A549 (cell line): ENCODE results near the gene PACS2. TPM values are rescaled to one million over a fixed set of nuclear protein-coding genes. Genes with fewer than 3 reads are reported as not detected.

Source experiments
- ATAC-seq, 2 experiments: fragments of 200-7000 bp in 1 of 2; fragments of >200 bp in 1 of 2; cut with Nextera tagmentation in 1 of 2; cut with Tn5 transposase in 1 of 2; 3 replicates each; pipeline versions ENCODE4 v1.8.0 to v1.9.1; 2018 to 2020; ENCODE audit warnings: mild to moderate bottlenecking in 1 of 2, moderate library complexity in 1 of 2
- CTCF ChIA-PET: fragments of 300-600 bp; sonication (Branson Sonifier 250); formaldehyde crosslinking; extraction: SDS; loops from one replicate; lab custom pipeline; 2021; ENCODE audit warnings: antibody characterized with exemption, inconsistent platforms; lab: Yijun Ruan, JAX
- POLR2A ChIA-PET: fragments of 350-600 bp; formaldehyde crosslinking; extraction: SDS; loops from one replicate; lab custom pipeline; 2021; ENCODE audit warnings: antibody characterized with exemption, inconsistent platforms; lab: Yijun Ruan, JAX
- DNase-seq, 2 experiments: peaks; one replicate each; pipeline versions ENCODE4 v3.0.0 to v3.0.0-alpha.2; 2011 to 2016; ENCODE audit warnings: low read depth in 1 of 2, low spot score in 1 of 2
- FAIRE-seq: peaks from 2 replicates; lab custom pipeline; 2011; peaks lifted over from hg19 to GRCh38; lab: Jason Lieb, UNC
- H3K27ac ChIP-seq, 2 experiments: fragments of >200 bp; sonication (Bioruptor Twin); formaldehyde crosslinking; 3 replicates each; pipeline ENCODE4 v1.5.1; 2016 to 2017
- H3K4me1 ChIP-seq: fragments of >200 bp; sonication (Bioruptor Twin); formaldehyde crosslinking; 3 replicates; pipeline ENCODE4 v1.6.1; 2016
- H3K4me2 ChIP-seq: fragments of >200 bp; sonication (Bioruptor Twin); formaldehyde crosslinking; 3 replicates; pipeline ENCODE4 v1.6.1; 2016
- H3K4me3 ChIP-seq: fragments of >200 bp; sonication (Bioruptor Twin); formaldehyde crosslinking; 3 replicates; pipeline ENCODE4 v1.5.1; 2016
- H3K9me3 ChIP-seq: fragments of >200 bp; sonication (Bioruptor Twin); formaldehyde crosslinking; 3 replicates; pipeline ENCODE4 v1.6.1; 2016
- CBX2 ChIP-seq: fragments of 200-600 bp; sonication (generic); IDR thresholded peaks from 2 replicates; pipeline ENCODE4 v1.6.1; 2016; ENCODE audit warnings: low read depth, mild to moderate bottlenecking, borderline replicate concordance
- CHD2 ChIP-seq: fragments of 150-350 bp; IDR thresholded peaks from 2 replicates; pipeline ENCODE4 v1.6.1; 2014; ENCODE audit warnings: low read length; ENCODE audit not compliant: partially characterized antibody
- CHD4 ChIP-seq: fragments of 200-600 bp; sonication (generic); IDR thresholded peaks from 2 replicates; pipeline ENCODE4 v1.6.1; 2016; ENCODE audit warnings: antibody characterized with exemption, mild to moderate bottlenecking, borderline replicate concordance
- EP300 ChIP-seq, 2 experiments: fragments of >200 bp; sonication (Bioruptor Twin); formaldehyde crosslinking; IDR thresholded peaks; 2 replicates in 1 of 2; 3 replicates in 1 of 2; pipeline ENCODE4 v1.6.1; 2016 to 2017
- HEYL ChIP-seq: fragments of 250-450 bp; sonication (Bioruptor Pico); IDR thresholded peaks from 2 replicates; pipeline ENCODE4 v1.8.0; 2021; ENCODE audit warnings: mild to moderate bottlenecking, moderate library complexity
- HOXA7 ChIP-seq: fragments of 250-450 bp; sonication (Bioruptor Pico); IDR thresholded peaks from 2 replicates; pipeline ENCODE4 v1.5.0; 2020; ENCODE audit warnings: mild to moderate bottlenecking, moderate library complexity
- HOXB5 ChIP-seq: fragments of 250-450 bp; sonication (Bioruptor Pico); IDR thresholded peaks from 2 replicates; pipeline ENCODE4 v1.5.0; 2020; ENCODE audit warnings: mild to moderate bottlenecking, moderate library complexity
- JUN ChIP-seq, 2 experiments: fragments of >200 bp; sonication (Bioruptor Twin); formaldehyde crosslinking; IDR thresholded peaks; 2 replicates in 1 of 2; 3 replicates in 1 of 2; pipeline ENCODE4 v1.6.1; 2016 to 2017
- KDM1A ChIP-seq: fragments of 200-600 bp; sonication (generic); IDR thresholded peaks from 2 replicates; pipeline ENCODE4 v1.6.1; 2016; ENCODE audit warnings: low read depth, mild to moderate bottlenecking
- MAFK ChIP-seq: fragments of 450-650 bp; IDR thresholded peaks from 2 replicates; pipeline ENCODE4 v1.6.1; 2014; ENCODE audit not compliant: partially characterized antibody
- NFE2L2 ChIP-seq: fragments of 150-350 bp; conservative IDR thresholded peaks from 2 replicates; pipeline ENCODE4 v1.6.1; 2014; ENCODE audit warnings: low read length
- NR3C1 ChIP-seq: fragments of >200 bp; sonication (Bioruptor Twin); formaldehyde crosslinking; IDR thresholded peaks from 3 replicates; pipeline ENCODE4 v1.6.1; 2017
- POLR2A ChIP-seq: IDR thresholded peaks from 2 replicates; pipeline ENCODE4 v1.6.1; 2012; ENCODE audit warnings: mild to moderate bottlenecking, low read length
- RCOR1 ChIP-seq: fragments of 150-350 bp; IDR thresholded peaks from 2 replicates; pipeline ENCODE4 v1.6.1; 2014; ENCODE audit warnings: antibody characterized with exemption, low read length, low read depth
- RFX5 ChIP-seq: fragments of 450-650 bp; IDR thresholded peaks from 2 replicates; pipeline ENCODE4 v1.7.1; 2014; ENCODE audit warnings: antibody characterized with exemption, mild to moderate bottlenecking, moderate library complexity
- SMC3 ChIP-seq: fragments of >200 bp; sonication (Bioruptor Twin); formaldehyde crosslinking; IDR thresholded peaks from 3 replicates; pipeline ENCODE4 v1.6.1; 2018; ENCODE audit warnings: inconsistent platforms
- TP53 ChIP-seq: fragments of 250-450 bp; sonication (Bioruptor Pico); IDR thresholded peaks from 2 replicates; pipeline ENCODE4 v1.5.0; 2021; ENCODE audit warnings: mild to moderate bottlenecking, moderate library complexity
- ZFP36 ChIP-seq: fragments of 450-650 bp; IDR thresholded peaks from 2 replicates; pipeline ENCODE4 v1.6.1; 2014; ENCODE audit warnings: borderline replicate concordance; ENCODE audit not compliant: partially characterized antibody
- WGBS: methylation state at CpG from one replicate; pipeline ENCODE4 v1.1.6; 2017; ENCODE audit errors: missing lambda C conversion rate; 5-methylcytosine and 5-hydroxymethylcytosine counted together
- polyA plus RNA-seq, 4 experiments: library from polyadenylated mRNA; depleted of rRNA in 3 of 4; stranded (reverse); fragments of >200 nt; fragmentation: RNase III in 1 of 4; extraction: RNeasy Plus Mini Kit Qiagen cat#74134 plus additional on column Dnase treatment in 1 of 4; gene quantifications; 2 replicates in 3 of 4; 3 replicates in 1 of 4; pipeline ENCODE4 v1.2.3, GENCODE V29; 2011 to 2017
- TF ChIP-seq, protein P1 (sequence below): fragments of >200 bp; sonication (Bioruptor Twin); formaldehyde crosslinking; IDR thresholded peaks from 3 replicates; pipeline ENCODE4 v1.6.1; 2016
- TF ChIP-seq, protein P2 (sequence below): IDR thresholded peaks from 2 replicates; pipeline ENCODE4 v1.6.1; 2012; ENCODE audit warnings: low read depth, borderline replicate concordance
- TF ChIP-seq, protein P3 (sequence below): fragments of >200 bp; sonication (Bioruptor Twin); formaldehyde crosslinking; IDR thresholded peaks from 3 replicates; pipeline ENCODE4 v1.5.1; 2016
- TF ChIP-seq, protein P4 (sequence below): fragments of 450-650 bp; IDR thresholded peaks from 2 replicates; pipeline ENCODE4 v1.6.1; 2014; ENCODE audit warnings: antibody characterized with exemption

The PACS2 gene
- polyA plus RNA-seq, 2 of the 4 experiments (the other 2 are of a cell fraction), result 11.9 to 24.5 TPM

DNA sequence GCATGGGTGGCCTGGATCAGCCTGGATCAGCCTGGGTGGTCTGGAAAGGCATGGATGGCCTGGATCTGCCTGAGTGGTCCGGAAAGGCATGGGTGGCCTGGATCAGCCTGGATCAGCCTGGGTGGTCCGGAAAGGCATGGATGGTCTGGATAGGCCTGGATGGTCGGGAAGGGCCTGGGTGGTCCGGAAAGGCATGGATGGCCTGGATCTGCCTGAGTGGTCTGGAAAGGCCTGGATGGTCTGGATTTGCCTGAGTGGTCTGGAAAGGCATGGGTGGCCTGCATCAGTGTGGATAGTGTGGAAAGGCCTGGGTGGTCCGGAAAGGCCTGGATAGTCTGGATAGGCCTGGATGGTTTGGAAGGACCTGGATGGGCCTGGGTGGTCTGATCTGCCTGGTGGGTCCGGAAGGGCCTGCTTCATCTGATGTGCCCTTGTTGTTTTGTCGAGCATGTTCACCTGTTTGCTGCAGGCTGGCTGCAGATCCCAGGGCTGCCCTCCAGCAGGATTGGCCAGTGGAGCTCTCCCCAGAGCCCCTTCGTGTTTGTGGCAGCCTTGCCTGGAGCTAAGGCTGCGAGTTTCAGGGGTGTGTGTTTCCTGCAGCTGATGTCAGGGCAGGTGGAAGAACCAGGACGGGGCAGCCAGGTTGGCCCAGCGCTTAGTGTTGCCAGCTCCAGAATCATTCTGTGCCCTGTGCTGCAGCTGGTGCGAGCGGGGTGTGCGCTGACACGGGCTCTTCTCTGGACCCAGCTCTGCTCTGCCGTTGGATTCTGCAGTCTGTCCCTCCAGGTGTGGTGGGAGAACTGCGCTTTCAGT lies 64.5 kb downstream of the PACS2 start:
- Histone ChIP-seq H3K4me2 (no peak overlapping the region), H3K27ac (no peak overlapping the region), H3K9me3 (no peaks in the 10 kb centered on the region), H3K4me1 (no peaks in the 10 kb centered on the region), H3K4me3 (no peak overlapping the region)
- no peak for TF ChIP-seq POLR2A
- TF ChIP-seq CBX2, result no peak
- TF ChIP-seq HOXA7 (CRISPR knock-in tag), result no peak
- no peak for TF ChIP-seq CHD4
- TF ChIP-seq, protein P1, sequence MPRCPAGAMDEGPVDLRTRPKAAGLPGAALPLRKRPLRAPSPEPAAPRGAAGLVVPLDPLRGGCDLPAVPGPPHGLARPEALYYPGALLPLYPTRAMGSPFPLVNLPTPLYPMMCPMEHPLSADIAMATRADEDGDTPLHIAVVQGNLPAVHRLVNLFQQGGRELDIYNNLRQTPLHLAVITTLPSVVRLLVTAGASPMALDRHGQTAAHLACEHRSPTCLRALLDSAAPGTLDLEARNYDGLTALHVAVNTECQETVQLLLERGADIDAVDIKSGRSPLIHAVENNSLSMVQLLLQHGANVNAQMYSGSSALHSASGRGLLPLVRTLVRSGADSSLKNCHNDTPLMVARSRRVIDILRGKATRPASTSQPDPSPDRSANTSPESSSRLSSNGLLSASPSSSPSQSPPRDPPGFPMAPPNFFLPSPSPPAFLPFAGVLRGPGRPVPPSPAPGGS, result no peak
- TF ChIP-seq NR3C1, result no peak
- no peak for TF ChIP-seq RFX5
- TF ChIP-seq HOXB5, result no peak
- TF ChIP-seq HEYL (CRISPR knock-in tag), result no peak
- TF ChIP-seq SMC3, result no peak
- no peak for TF ChIP-seq MAFK
- no peak for TF ChIP-seq JUN (IDR thresholded peaks at IDR 0.05)
- TF ChIP-seq ZFP36, result no peak
- no peak for TF ChIP-seq CHD2
- TF ChIP-seq, protein P2, sequence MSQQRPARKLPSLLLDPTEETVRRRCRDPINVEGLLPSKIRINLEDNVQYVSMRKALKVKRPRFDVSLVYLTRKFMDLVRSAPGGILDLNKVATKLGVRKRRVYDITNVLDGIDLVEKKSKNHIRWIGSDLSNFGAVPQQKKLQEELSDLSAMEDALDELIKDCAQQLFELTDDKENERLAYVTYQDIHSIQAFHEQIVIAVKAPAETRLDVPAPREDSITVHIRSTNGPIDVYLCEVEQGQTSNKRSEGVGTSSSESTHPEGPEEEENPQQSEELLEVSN, result no peak
- TF ChIP-seq NFE2L2, result no peak
- TF ChIP-seq RCOR1, result no peak
- TF ChIP-seq TP53 (CRISPR knock-in tag), result no peak
- WGBS, result 94% methylated on average over 16 of the region's 17 CpGs
- POLR2A ChIA-PET, result no interaction called here
- DNase-seq (no peak), ATAC-seq (no peak), FAIRE-seq (no peak)
- CTCF ChIA-PET, result interaction anchor here (0.6 to 7.5 kb wide), 4 partner anchors 9 to 149 kb away, joined by 3 to 49 read pairs (median 4); no protein-coding TSS in a partner anchor

DNA sequence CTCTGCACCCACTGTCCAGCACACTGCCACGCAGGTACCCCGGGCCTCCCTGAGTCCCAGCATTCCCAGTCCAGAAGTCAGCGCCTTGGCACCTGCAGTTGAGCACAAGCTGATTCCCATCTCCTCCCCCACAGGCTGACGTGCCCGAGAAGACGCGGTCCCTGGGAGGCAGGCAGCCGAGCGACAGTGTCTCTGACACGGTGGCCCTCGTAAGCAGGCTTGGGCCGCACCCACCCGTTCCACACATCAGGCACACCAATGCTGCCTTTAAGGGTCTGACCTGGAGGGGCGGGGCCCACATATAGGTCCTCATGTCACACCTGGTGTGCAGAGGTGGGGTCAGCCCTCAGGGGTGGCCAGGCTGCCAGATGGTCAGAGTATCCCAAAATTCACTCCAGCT lies 65.4 kb downstream of the PACS2 start:
- WGBS, result 92% methylated on average over 11 of the region's 14 CpGs
- CTCF ChIA-PET, result interaction anchor here (1.3 to 7.5 kb wide), 3 partner anchors 10 to 148 kb away, joined by 3 to 49 read pairs (median 4); no protein-coding TSS in a partner anchor

More for the DNA sequence above, 65.4 kb downstream of the PACS2 start:
- H3K4me3 ChIP-seq, result no peak overlapping the region
- TF ChIP-seq, protein P3, sequence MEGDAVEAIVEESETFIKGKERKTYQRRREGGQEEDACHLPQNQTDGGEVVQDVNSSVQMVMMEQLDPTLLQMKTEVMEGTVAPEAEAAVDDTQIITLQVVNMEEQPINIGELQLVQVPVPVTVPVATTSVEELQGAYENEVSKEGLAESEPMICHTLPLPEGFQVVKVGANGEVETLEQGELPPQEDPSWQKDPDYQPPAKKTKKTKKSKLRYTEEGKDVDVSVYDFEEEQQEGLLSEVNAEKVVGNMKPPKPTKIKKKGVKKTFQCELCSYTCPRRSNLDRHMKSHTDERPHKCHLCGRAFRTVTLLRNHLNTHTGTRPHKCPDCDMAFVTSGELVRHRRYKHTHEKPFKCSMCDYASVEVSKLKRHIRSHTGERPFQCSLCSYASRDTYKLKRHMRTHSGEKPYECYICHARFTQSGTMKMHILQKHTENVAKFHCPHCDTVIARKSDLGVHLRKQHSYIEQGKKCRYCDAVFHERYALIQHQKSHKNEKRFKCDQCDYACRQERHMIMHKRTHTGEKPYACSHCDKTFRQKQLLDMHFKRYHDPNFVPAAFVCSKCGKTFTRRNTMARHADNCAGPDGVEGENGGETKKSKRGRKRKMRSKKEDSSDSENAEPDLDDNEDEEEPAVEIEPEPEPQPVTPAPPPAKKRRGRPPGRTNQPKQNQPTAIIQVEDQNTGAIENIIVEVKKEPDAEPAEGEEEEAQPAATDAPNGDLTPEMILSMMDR, result no peak
- TF ChIP-seq, protein P4, sequence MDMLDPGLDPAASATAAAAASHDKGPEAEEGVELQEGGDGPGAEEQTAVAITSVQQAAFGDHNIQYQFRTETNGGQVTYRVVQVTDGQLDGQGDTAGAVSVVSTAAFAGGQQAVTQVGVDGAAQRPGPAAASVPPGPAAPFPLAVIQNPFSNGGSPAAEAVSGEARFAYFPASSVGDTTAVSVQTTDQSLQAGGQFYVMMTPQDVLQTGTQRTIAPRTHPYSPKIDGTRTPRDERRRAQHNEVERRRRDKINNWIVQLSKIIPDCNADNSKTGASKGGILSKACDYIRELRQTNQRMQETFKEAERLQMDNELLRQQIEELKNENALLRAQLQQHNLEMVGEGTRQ, result no peak
- TF ChIP-seq, protein P1, result no peak
- TF ChIP-seq EP300 (IDR thresholded peaks at IDR 0.05) (no peak), NFE2L2 (no peak), KDM1A (no peak)
- ATAC-seq (no peak), DNase-seq (no peak), FAIRE-seq (no peak)
- H3K4me1 ChIP-seq, result no peaks in the 10 kb centered on the region
- no peak overlapping the region for H3K27ac ChIP-seq
- POLR2A ChIA-PET, result no interaction called here
- H3K4me2 ChIP-seq, result no peak overlapping the region
- no peaks in the 10 kb centered on the region for H3K9me3 ChIP-seq
